Measurements from ENCODE around the gene TULP1.

TULP1 gene

GRCh38 chr6:35483893-35484645 lies 28.6 kb downstream of the TULP1 start:
- DNase-seq (ENCODE audit: extremely low read depth, low read depth), result no peak
- no peak overlapping the region for H3K4me3 ChIP-seq (replicated peaks; ENCODE audit: low read depth, low read length)
- TF ChIP-seq CTCF (IDR thresholded peaks at IDR 0.05; ENCODE audit: low read depth, low read length, missing control alignments), result no peak

- no peak for TF ChIP-seq CTCF (IDR thresholded peaks at IDR 0.05; ENCODE audit: low read depth, low read length, missing control alignments)
Measured at GRCh38 chr6:35483490-35483889, 29.2 kb downstream of the TULP1 start.

GRCh38 chr6:35483062-35483461 lies 29.6 kb downstream of the TULP1 start:
- no peak for TF ChIP-seq CTCF (IDR thresholded peaks at IDR 0.05; ENCODE audit: low read depth, low read length, missing control alignments)
- H3K4me3 ChIP-seq (replicated peaks; ENCODE audit: low read depth, low read length), result no peak overlapping the region
- DNase-seq (ENCODE audit: extremely low read depth, low read depth), result no peak

More at GRCh38 chr6:35483490-35483889, 29.2 kb downstream of the TULP1 start:
- no peak for DNase-seq (ENCODE audit: extremely low read depth, low read depth)
- no peak overlapping the region for H3K4me3 ChIP-seq (replicated peaks; ENCODE audit: low read depth, low read length)

GRCh38 chr6:35481226-35481625 lies 31.5 kb downstream of the TULP1 start:
- TF ChIP-seq CTCF (IDR thresholded peaks at IDR 0.05; ENCODE audit: low read depth, low read length, missing control alignments), result no peak
- DNase-seq (ENCODE audit: extremely low read depth, low read depth), result no peak
- no peak overlapping the region for H3K4me3 ChIP-seq (replicated peaks; ENCODE audit: low read depth, low read length)

GRCh38 chr6:35480176-35480575 lies 32.5 kb downstream of the TULP1 start:
- TF ChIP-seq CTCF (IDR thresholded peaks at IDR 0.05; ENCODE audit: low read depth, low read length, missing control alignments), result no peak

GRCh38 chr6:35478259-35478658 lies 34.4 kb downstream of the TULP1 start:
- H3K4me3 ChIP-seq (replicated peaks; ENCODE audit: low read depth, low read length), result no peak overlapping the region
- no peak for TF ChIP-seq CTCF (IDR thresholded peaks at IDR 0.05; ENCODE audit: low read depth, low read length, missing control alignments)
- no peak for DNase-seq (ENCODE audit: extremely low read depth, low read depth)

More at GRCh38 chr6:35480176-35480575, 32.5 kb downstream of the TULP1 start:
- H3K4me3 ChIP-seq (replicated peaks; ENCODE audit: low read depth, low read length), result no peak overlapping the region
- DNase-seq (ENCODE audit: extremely low read depth, low read depth), result no peak

Measured in HFF-Myc (cell line).